RWPE1 (cell line): ENCODE results near the gene KCNT2.

Experiments used
- CTCF ChIA-PET: fragments of 350-600 bp; sonication (Branson Sonifier 250); formaldehyde crosslinking; extraction: SDS; loops from one replicate; lab custom pipeline; 2021; lab: Yijun Ruan, JAX
- POLR2A ChIA-PET: fragments of 400-600 bp; formaldehyde crosslinking; extraction: SDS; loops from one replicate; lab custom pipeline; 2020; ENCODE audit warnings: antibody characterized with exemption; ENCODE audit not compliant: low non-redundant PET; lab: Yijun Ruan, JAX
- DNase-seq: peaks from one replicate; pipeline ENCODE4 v3.0.0; 2012; ENCODE audit warnings: low spot score
- H3K27ac ChIP-seq: fragments of 450-650 bp; 2 replicates; pipeline ENCODE4 v1.5.1; 2017
- CTCF ChIP-seq: fragments of 450-650 bp; conservative IDR thresholded peaks from 2 replicates; pipeline ENCODE4 v1.5.1; 2017; ENCODE audit warnings: low read depth, mild to moderate bottlenecking

Gene KCNT2

GRCh38 chr1:196623079-196623478 is 14.8 kb upstream of the KCNT2 start:
- CTCF ChIA-PET: no interaction called here
- no peak for DNase-seq
- H3K27ac ChIP-seq: no peak overlapping the region
- POLR2A ChIA-PET: no interaction called here
- TF ChIP-seq CTCF: no peak

GRCh38 chr1:196619721-196620120 is 11.5 kb upstream of the KCNT2 start:
- H3K27ac ChIP-seq: no peak overlapping the region
- POLR2A ChIA-PET: no interaction called here
- no peak for TF ChIP-seq CTCF
- CTCF ChIA-PET: interaction anchor here (0.7 kb wide), 1 partner anchor 31 kb away, joined by 4 read pairs; no protein-coding TSS in a partner anchor
- DNase-seq: no peak

GRCh38 chr1:196611873-196612272 is 3.6 kb upstream of the KCNT2 start:
- POLR2A ChIA-PET: no interaction called here
- TF ChIP-seq CTCF: no peak
- H3K27ac ChIP-seq: no peak overlapping the region
- CTCF ChIA-PET: no interaction called here
- DNase-seq: no peak

- ChIA-PET POLR2A (no interaction called here), CTCF (no interaction called here)
- no peak overlapping the region for H3K27ac ChIP-seq
- DNase-seq: no peak
- no peak for TF ChIP-seq CTCF
Observed at GRCh38 chr1:196609370-196609737, 1.1 kb upstream of the KCNT2 start.

- no peak overlapping the region for H3K27ac ChIP-seq
- ChIA-PET POLR2A (no interaction called here), CTCF (no interaction called here)
- TF ChIP-seq CTCF: no peak
- no peak for DNase-seq
Observed at GRCh38 chr1:196607981-196608380, 259 bp downstream of the KCNT2 start.

- ChIA-PET CTCF (no interaction called here), POLR2A (no interaction called here)
- no peak overlapping the region for H3K27ac ChIP-seq
- no peak for TF ChIP-seq CTCF
- no peak for DNase-seq
Observed at GRCh38 chr1:196603651-196604050, 4.6 kb downstream of the KCNT2 start.
